Measurements from ENCODE around the gene H1-8.

Gene H1-8

DNA sequence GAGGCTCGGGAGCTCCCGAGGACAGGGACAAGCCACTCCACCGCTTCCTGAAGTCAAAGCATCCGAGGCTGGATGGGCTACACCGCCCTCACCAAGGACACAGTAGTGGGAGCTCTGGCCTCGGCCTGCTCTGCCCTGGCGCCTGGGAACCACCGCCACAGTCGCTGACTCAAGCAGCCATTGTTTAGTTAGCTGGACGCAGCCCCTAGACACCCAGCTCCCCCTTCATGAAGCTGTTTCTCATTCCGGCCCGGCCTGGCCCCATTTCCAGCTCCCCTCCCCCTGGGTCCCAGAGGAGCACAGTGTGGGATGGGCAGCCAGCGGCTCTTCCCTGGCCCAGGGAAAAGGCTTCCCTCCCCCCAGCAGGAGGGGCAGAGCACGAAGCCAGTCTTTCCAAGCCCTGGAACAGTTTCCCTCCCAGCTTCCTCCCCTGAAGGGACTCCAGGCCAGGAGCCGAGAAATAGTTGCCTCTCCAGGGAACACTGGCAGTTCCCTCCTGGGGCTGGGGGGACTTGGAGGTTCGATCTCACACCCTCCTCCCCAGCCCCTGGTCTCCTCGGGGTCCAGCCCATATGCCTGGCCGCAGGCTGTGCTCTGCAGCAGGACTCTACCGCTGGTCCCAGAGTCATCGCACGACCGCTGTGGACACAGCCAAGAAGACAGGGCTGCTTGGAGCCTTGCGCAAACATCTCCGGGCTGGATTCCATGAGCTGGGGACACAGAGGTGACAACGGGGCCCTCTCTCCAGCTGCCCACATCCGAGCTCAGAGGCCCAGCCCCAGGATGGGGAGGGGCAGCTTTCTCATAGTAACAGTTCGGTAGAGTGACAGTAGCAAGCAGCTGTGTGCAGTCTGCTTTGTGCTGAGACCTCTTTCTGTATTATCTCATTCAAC is 53.5 kb downstream of the H1-8 start:
- DNase-seq: no peak

DNA sequence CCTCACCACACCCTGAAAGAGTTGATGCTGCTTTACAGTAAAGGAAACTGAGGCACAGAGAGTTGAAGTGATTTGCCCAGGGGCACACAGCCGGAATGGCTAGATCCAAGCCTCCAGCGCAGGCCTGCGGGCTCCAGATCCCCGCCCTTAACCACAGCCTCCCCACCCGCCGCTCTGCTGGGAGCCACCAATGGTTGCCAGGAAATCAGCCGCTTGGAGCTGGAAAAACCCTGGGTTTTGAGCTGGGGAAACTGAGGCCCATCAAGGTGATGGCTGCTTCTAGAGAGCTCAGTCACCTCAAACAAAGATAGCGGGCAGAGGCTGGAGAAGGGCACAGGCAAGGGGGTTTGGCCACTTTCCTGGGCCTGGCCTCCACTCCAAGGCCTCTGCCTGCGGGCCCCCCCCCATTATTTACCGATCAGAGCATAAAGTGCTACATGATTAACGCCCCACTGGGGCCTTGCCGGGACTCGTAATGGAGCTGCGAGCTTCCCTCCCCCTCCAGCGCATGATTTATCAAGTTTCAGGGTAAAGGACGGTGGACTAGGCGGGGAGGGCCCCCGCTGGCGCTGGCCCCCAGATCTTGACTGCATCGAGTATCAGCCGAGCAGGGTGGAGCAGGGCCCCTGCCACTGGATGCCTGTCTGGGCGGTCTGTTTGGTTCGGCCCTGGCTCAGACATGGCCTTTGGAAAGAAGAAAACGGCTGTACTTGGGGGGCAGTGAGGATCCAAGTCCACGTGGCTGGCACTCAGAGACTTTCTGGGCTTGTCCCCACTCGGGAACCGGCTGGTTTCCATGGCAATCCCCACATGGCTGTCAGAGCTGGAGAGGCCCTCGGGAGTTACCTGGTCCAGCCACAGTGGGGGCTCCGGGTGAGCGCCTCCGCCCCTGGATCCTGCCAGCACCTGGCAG is 54.4 kb downstream of the H1-8 start:
- no peak for DNase-seq

DNA sequence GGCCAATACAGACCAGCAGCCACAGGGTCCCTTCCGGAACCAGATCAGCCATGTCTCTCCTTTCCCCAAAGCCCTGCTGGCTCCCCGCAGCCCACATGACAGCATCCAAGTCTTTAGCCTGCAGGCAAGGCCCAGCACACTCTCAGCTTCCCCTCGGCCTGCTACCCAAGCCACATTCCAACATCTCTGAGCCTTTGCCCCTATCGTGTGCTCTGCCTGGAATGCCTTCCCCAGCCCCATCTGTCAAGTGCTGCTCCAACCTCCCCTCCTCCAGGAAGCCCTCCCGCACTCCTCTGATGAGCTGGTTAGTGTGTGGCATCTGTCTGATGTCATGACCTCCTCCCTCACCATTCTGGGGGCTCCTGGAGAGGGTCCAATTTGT is 55.0 kb downstream of the H1-8 start:
- DNase-seq: no peak

DNA sequence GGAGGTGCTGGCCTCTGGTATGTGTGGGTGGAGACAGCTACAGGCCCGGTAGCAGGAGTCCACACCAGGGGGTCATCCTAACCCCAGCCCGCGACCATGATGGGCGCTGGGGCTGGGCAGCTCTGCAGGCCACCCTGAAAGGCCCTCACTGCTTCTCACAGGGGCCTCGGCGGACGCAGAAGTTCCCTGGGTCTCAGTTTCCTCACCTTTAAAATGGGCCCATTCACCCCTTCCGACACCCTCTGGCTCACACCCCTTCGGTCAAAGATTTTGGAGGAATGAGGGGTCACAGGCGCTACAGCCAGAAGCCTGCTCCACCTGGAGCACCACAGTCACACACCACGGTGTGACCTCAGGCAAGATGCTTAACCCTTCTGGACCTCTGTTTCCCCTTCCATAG is 55.5 kb downstream of the H1-8 start:
- no peak for DNase-seq

DNA sequence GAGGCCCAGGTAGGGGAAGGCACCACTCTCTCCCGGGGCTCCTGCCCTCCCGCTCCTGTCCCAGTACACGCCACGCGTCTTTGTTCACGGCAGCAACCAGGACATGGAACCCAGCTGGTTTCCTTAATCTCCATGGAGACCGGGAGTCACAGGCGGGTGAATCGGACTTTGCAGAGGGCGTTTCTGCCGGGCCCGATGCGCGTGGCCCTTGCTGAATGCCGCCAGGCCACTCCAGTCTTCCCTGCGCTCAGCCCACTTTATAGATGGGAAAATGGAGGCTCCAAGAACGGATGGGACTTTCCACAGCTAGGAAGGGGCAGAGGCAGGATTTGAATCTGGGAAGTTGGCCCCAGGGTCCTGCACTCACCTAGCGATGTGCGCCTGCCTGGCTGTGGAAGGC is 56.1 kb downstream of the H1-8 start:
- no peak for DNase-seq

DNA sequence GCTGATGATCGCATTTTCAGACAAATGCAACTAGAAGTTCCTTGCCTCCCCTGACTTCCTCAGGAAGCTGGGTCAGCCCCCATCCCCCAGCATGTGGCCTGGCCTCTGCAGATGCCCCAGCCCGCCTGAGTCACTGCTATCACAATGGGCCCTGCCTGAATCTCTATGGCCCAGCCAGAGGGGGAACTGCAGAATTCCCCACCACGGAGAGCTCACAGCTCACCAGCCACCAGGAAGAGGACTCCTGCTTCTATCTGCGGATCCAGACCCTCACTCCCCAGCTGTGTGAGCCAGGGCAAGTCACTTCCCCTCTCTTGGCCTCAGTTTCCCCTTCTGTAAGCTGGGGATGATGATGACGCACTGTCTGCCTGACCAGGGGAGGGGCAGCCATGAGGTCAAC is 56.6 kb downstream of the H1-8 start:
- no peak for DNase-seq

DNA sequence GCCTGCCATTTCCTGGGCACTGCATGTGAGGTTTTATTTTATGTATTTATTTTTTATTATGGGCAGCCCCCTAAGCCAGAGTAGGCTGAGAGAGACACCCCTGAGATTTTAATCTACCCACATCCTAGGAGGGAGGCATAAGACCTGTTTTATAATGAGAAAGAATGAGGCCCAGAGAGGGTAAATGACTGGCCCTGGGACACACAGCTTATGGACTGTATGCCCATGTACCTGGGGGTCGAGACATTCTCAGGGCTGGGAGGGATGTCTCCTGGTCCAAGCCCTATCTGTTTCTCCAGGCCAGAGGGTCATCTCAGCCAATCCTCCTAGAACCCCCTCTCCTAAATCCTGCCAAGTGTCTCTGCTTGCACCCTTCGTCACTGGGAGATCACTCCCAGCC is 57.4 kb downstream of the H1-8 start:
- DNase-seq: no peak
